Measurements from ENCODE around the gene PDZD7.

Gene PDZD7

GRCh38 chr10:101052285-101052684 is 21.4 kb upstream of the PDZD7 start:
- peak; percentile 87 for ATAC-seq
- TF ChIP-seq ZNF70 (CRISPR knock-in tag; IDR thresholded peaks at IDR 0.05): peak; percentile 81
- TF ChIP-seq ZNF8 (CRISPR knock-in tag; IDR thresholded peaks at IDR 0.05): no peak

- ATAC-seq: peak; percentile 81
- TF ChIP-seq ZFP30 (CRISPR knock-in tag; IDR thresholded peaks at IDR 0.05): no peak
- TF ChIP-seq PATZ1 (CRISPR knock-in tag; IDR thresholded peaks at IDR 0.05; ENCODE audit: borderline replicate concordance): no peak
- no peak for TF ChIP-seq ZC3H10 (CRISPR knock-in tag; IDR thresholded peaks at IDR 0.05)
- no peak for TF ChIP-seq TOX (CRISPR knock-in tag; IDR thresholded peaks at IDR 0.05; ENCODE audit: borderline replicate concordance)
- TF ChIP-seq CSDC2 (CRISPR knock-in tag; IDR thresholded peaks at IDR 0.05): no peak
- no peak for TF ChIP-seq ZNF8 (CRISPR knock-in tag; IDR thresholded peaks at IDR 0.05)
- TF ChIP-seq ARNTL (CRISPR knock-in tag; IDR thresholded peaks at IDR 0.05; ENCODE audit: borderline replicate concordance, low read depth): no peak
- TF ChIP-seq POU6F1 (CRISPR knock-in tag; IDR thresholded peaks at IDR 0.05; ENCODE audit: borderline replicate concordance, low read depth): no peak
- no peak for TF ChIP-seq ZNF565 (CRISPR knock-in tag; conservative IDR thresholded peaks at IDR 0.05; ENCODE audit: low read depth)
- no peak for TF ChIP-seq RARB (CRISPR knock-in tag; IDR thresholded peaks at IDR 0.05)
- TF ChIP-seq TCF4 (CRISPR knock-in tag; IDR thresholded peaks at IDR 0.05; ENCODE audit: borderline replicate concordance): no peak
- TF ChIP-seq SNAI2 (CRISPR knock-in tag; IDR thresholded peaks at IDR 0.05): no peak
These were observed 19.5 kb upstream of the PDZD7 start for GRCh38 chr10:101050208-101051069.

- TF ChIP-seq ZC3H10 (CRISPR knock-in tag; IDR thresholded peaks at IDR 0.05): no peak
- ATAC-seq: no peak
These were observed 17.3 kb upstream of the PDZD7 start for GRCh38 chr10:101047961-101048892.

- no peak for ATAC-seq
- TF ChIP-seq ISL1 (CRISPR knock-in tag; IDR thresholded peaks at IDR 0.05) (no peak), SNAI2 (CRISPR knock-in tag; IDR thresholded peaks at IDR 0.05) (no peak), ZC3H10 (CRISPR knock-in tag; IDR thresholded peaks at IDR 0.05) (no peak), ZFP3 (CRISPR knock-in tag; IDR thresholded peaks at IDR 0.05) (no peak), CREB5 (CRISPR knock-in tag; IDR thresholded peaks at IDR 0.05; ENCODE audit: low read depth) (no peak), TOX (CRISPR knock-in tag; IDR thresholded peaks at IDR 0.05; ENCODE audit: borderline replicate concordance) (no peak), ZNF70 (CRISPR knock-in tag; IDR thresholded peaks at IDR 0.05) (no peak), PPARA (CRISPR knock-in tag; IDR thresholded peaks at IDR 0.05; ENCODE audit: borderline replicate concordance) (no peak), ARNTL (CRISPR knock-in tag; IDR thresholded peaks at IDR 0.05; ENCODE audit: borderline replicate concordance, low read depth) (no peak), TCF4 (CRISPR knock-in tag; IDR thresholded peaks at IDR 0.05; ENCODE audit: borderline replicate concordance) (no peak), PATZ1 (CRISPR knock-in tag; IDR thresholded peaks at IDR 0.05; ENCODE audit: borderline replicate concordance) (no peak)
These were observed 16.3 kb upstream of the PDZD7 start for GRCh38 chr10:101047268-101047667.

All from SK-N-SH treated with all-trans-retinoic acid at 6 μM for 48 hours (cell line).